ENCODE measurements around the gene SLC24A3.

DNA sequence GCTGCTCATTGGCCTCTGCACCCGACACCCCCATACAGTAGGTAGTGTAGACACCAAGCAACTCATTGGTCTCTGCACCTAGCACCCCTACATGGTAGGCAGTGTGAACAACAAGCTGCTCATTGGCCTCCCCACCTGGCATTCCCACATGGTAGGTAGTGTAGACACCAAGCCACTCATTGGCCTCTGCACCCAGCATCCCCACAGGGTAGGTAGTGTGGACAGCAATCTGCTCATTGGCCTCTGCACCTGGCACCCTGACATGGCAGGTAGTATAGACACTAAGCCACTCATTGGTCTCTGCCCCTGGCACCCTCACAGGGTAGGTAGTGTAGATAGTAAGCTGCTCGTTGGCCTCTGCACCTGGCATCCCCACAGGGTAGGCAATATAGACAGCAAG is 226.0 kb downstream of the SLC24A3 start:
- TF ChIP-seq, protein P1, sequence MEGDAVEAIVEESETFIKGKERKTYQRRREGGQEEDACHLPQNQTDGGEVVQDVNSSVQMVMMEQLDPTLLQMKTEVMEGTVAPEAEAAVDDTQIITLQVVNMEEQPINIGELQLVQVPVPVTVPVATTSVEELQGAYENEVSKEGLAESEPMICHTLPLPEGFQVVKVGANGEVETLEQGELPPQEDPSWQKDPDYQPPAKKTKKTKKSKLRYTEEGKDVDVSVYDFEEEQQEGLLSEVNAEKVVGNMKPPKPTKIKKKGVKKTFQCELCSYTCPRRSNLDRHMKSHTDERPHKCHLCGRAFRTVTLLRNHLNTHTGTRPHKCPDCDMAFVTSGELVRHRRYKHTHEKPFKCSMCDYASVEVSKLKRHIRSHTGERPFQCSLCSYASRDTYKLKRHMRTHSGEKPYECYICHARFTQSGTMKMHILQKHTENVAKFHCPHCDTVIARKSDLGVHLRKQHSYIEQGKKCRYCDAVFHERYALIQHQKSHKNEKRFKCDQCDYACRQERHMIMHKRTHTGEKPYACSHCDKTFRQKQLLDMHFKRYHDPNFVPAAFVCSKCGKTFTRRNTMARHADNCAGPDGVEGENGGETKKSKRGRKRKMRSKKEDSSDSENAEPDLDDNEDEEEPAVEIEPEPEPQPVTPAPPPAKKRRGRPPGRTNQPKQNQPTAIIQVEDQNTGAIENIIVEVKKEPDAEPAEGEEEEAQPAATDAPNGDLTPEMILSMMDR (IDR thresholded peaks at IDR 0.05), result no peak
- TF ChIP-seq POLR2A (IDR thresholded peaks at IDR 0.05), result no peak

Measured in heart left ventricle (tissue), 13 donors.